EH (cell line): Measurements from ENCODE around the gene RARB.
A peak's percentile ranks its signal among the peaks of the same experiment; 100 is the strongest.

Experiments
- DNase-seq: peaks from one replicate; pipeline ENCODE4 v3.0.0-alpha.2; 2015; ENCODE audit warnings: low read depth

The RARB gene

GRCh38 chr3:25448750-25449692 lies 21.0 kb downstream of the RARB start:
- peak; percentile 93 for DNase-seq

GRCh38 chr3:25449857-25450256 lies 21.8 kb downstream of the RARB start:
- peak; percentile 43 for DNase-seq

- no peak for DNase-seq
Observed at GRCh38 chr3:25452192-25452591, 24.1 kb downstream of the RARB start.

- no peak for DNase-seq
Observed at GRCh38 chr3:25452740-25453139, 24.7 kb downstream of the RARB start.

GRCh38 chr3:25453619-25454004 lies 25.5 kb downstream of the RARB start:
- DNase-seq: no peak

- peak; percentile 90 for DNase-seq
Observed at GRCh38 chr3:25454005-25454927, 26.2 kb downstream of the RARB start.

- peak; percentile 95 for DNase-seq
Observed at GRCh38 chr3:25455441-25456132, 27.5 kb downstream of the RARB start.

- DNase-seq: no peak
Observed at GRCh38 chr3:25456723-25457670, 28.9 kb downstream of the RARB start.

GRCh38 chr3:25457671-25458419 lies 29.8 kb downstream of the RARB start:
- peak; percentile 73 for DNase-seq

GRCh38 chr3:25458420-25458814 lies 30.4 kb downstream of the RARB start:
- DNase-seq: no peak

GRCh38 chr3:25460751-25461150 lies 32.7 kb downstream of the RARB start:
- DNase-seq: no peak

- no peak for DNase-seq
Observed at GRCh38 chr3:25461946-25462345, 33.9 kb downstream of the RARB start.

GRCh38 chr3:25462495-25462894 lies 34.4 kb downstream of the RARB start:
- DNase-seq: no peak

GRCh38 chr3:25463836-25464418 lies 35.9 kb downstream of the RARB start:
- no peak for DNase-seq

GRCh38 chr3:25465266-25465860 lies 37.3 kb downstream of the RARB start:
- no peak for DNase-seq

- peak; percentile 97 for DNase-seq
Observed at GRCh38 chr3:25468866-25469319, 40.8 kb downstream of the RARB start.

GRCh38 chr3:25469558-25469957 lies 41.5 kb downstream of the RARB start:
- no peak for DNase-seq

GRCh38 chr3:25471081-25471768 lies 43.2 kb downstream of the RARB start:
- DNase-seq: peak; percentile 88

- DNase-seq: no peak
Observed at GRCh38 chr3:25472153-25472552, 44.1 kb downstream of the RARB start.
